Activated naive CD8-positive, alpha-beta T cell treated with anti-CD3 and anti-CD28 coated beads, Interleukin-2, amount 50 U/mL, for 16 hours (primary cell): ENCODE measurements around the gene CAMK1D.
"Not testable (repeated sequence)": the region's sequence is repeated elsewhere in the genome, so short reads cannot be mapped to it uniquely, and the experiment has no call there.

ENCODE experiments used
- DNase-seq: peaks from one replicate; pipeline ENCODE4 v3.0.0-alpha.2; 2020; ENCODE audit warnings: low read depth, low spot score

The CAMK1D gene

DNA sequence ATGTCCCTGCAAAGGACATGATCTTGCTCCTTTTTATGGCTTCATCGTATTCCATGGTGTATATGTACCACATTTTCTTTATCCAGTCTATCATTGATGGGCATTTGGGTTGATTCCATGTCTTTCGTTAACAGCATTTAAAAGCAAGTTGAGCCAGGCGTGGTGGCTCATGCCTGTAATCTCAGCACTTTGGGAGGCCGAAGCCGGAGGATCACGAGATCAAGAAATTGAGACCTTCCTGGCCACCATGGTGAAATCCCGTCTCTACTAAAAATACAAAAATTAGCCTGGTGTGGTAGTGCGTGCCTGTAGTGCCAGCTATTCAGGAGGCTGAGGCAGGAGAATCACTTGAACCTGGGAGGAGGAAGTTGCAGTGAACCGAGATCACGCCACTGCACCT, 147.7 kb downstream of the CAMK1D start:
- DNase-seq = not testable (repeated sequence)

DNA sequence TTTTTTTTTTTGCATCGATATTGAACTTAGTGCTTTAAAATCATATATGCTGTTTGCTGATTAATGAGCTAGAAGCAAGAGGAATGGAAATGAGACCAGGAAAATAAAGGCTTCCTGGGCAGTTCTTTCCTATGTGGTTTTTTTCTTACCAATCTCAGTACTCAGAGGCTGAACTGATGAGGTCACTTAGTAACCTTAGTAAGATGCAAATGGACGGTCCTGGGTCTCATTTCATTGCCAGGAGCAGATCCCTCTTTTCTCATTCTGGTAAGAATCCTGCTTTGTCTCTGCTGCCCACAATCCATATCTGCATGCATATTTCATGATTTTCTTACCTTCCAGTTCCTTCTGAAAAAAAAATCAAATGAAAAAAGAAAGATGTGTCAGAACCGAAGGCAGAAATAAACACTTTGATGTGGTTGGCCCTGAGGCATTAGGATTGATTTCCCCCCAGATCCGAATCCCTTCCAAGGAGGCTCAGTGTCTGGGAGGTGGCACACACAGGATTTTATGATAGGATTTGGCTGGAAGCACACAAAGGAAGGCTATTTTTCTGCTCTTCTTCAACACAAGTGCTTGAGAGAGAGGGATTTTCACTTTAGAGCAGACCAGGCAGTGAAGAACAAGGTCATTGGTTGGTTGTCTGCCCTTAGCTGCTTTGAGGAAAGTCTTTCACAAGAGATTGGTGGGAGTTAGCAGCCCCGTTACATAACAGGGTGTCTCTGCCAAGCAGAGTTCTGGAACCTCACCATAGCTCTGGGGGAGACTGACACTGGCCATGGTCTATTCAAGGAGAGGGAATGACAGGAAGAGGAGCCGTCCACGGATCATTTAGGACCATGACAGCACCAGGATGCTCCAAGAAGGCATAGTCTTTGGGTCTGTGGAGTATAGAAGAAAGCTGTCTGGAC, 150.0 kb downstream of the CAMK1D start:
- no peak for DNase-seq

- DNase-seq = no peak
Observed at GRCh38 chr10:12500381-12501303, 151.3 kb downstream of the CAMK1D start.

GRCh38 chr10:12501324-12501723, 152.0 kb downstream of the CAMK1D start:
- DNase-seq = no peak

- no peak for DNase-seq
Observed at GRCh38 chr10:12501841-12502525, 152.6 kb downstream of the CAMK1D start.

GRCh38 chr10:12502526-12503274, 153.4 kb downstream of the CAMK1D start:
- DNase-seq = no peak

DNA sequence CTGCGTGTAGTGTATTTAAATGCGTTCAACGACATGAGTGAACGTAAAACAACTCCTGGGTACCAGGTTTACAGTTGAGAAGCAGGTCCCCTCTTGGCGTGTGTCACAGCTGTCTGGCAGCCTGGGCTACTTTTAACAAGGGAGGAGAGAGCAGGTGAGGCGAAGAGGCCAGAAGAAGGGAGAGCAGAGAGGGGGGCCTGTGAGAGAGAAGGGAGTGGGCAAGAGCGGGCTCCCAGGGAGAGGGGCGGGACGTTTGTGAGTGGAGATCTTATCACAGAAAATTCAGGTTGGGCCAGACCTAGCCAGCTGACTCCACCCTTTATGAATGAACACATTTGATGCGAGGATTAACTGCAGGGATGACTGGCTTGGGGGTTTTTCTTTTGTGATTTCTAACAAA, 154.0 kb downstream of the CAMK1D start:
- no peak for DNase-seq

GRCh38 chr10:12504176-12504575, 154.8 kb downstream of the CAMK1D start:
- no peak for DNase-seq

DNA sequence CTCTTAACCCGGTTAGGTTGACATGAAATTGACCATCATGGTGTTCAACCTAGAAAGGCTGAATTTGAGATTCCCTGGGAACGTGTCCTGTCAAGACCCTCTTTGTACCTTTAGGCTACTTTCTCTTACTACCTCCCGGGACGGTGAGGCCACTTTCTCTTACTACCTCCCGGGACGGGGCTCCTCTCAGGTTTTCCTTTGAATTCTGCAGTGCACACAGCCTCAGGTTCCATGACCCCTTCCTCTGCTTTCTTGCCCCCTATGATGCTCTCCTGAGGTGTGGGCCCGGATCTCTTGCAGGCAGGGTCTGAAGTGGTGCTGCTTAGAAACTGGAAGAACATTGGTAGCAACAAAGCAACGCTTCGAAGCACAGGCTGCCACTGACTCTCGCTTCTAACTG, 155.3 kb downstream of the CAMK1D start:
- DNase-seq = no peak

- no peak for DNase-seq
Observed at GRCh38 chr10:12505683-12506082, 156.3 kb downstream of the CAMK1D start.

- DNase-seq = no peak
Observed at GRCh38 chr10:12507165-12507850, 158.0 kb downstream of the CAMK1D start.

DNA sequence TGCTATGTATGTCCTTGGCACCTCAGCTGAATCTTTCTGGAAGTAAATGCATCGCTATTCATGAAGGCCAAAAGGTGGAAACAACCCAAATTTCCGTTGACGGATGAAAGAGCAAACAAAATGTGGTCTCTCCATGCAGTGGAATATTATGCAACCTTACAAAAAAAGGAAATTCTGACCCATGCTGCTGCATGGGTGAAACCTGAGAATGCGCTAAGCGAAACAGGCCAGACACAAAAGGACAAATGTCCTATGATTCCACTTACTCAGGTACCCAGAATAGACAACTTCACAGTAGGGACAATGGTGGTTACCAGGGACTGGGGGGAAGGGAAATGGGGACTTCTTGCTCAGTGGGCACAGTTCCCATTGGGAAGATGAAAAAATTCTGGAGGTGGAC, 158.8 kb downstream of the CAMK1D start:
- DNase-seq = no peak

GRCh38 chr10:12509016-12509793, 159.9 kb downstream of the CAMK1D start:
- no peak for DNase-seq

GRCh38 chr10:12509794-12510100, 160.4 kb downstream of the CAMK1D start:
- no peak for DNase-seq

- no peak for DNase-seq
Observed at GRCh38 chr10:12510501-12510941, 161.2 kb downstream of the CAMK1D start.

- DNase-seq = no peak
Observed at GRCh38 chr10:12510984-12511383, 161.6 kb downstream of the CAMK1D start.

- DNase-seq = no peak
Observed at GRCh38 chr10:12511651-12512050, 162.3 kb downstream of the CAMK1D start.

GRCh38 chr10:12512332-12513002, 163.1 kb downstream of the CAMK1D start:
- DNase-seq = no peak

DNA sequence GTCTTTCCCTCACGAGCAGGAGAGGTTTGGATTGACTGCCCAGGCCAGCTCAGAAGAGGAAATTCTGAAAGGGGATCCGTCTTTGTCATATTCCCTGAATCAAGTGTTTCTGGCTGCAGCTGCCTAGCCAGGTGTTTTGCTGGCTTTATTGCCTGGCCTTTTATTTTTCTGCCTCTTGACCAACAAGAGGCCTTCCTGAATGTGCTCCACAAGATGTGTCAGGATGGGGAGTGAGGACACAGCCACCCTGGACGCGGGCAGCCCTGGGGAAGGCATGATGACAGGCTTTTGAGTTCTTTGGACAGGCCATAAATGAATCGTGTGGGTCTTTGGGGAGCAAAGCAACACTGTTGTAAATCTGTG, 163.6 kb downstream of the CAMK1D start:
- no peak for DNase-seq
